UCSD-AML1 (cell line): ENCODE measurements around the gene RYR3.

Experiments
- DNase-seq: peaks from one replicate; lab custom pipeline; 2025; ENCODE audit not compliant: unreplicated experiment; lab: John Stamatoyannopoulos, UW

RYR3 gene

DNA sequence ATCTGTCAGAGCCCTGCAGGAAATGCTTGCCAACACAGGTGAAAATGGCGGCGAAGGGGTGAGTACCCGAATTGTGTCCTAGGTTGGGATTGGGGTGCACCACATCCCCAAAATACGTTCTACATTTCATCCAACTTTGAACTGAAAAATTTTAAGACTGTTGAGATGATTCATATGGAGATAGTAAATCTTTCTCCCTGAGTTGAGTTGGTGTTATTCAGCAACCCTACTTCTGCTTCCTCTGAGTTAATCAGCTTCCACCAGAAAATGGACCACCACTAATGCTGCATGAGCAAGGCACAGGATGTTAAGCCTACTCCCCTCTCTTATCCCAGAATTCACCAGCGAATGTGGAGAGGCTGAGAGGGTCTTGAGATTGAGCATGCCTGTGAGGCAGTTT lies 192.9 kb downstream of the RYR3 start:
- no peak for DNase-seq

DNA sequence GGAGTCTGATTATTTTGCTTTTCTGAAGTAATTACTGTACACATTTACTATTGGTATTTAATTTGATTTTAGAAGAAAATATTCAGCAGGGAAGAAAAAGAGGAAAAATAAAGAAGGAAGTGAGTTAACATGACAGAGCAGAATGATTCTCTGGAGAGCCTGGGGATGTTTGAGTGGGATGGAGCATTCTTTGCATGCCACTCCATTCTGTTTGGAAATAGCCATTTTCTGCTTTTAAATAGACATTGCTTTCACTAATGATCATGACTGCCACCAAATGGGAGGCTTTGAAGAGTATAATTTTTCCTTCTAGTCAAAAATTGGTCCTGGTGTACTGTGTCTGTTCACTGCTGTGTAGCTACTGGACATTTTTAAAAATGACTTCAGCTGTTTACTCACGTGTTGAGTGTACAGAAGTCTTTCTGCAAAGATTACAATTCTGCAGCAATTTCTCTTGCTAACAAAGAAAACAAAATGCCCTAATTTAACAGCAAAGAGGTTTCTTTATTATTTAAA lies 196.1 kb downstream of the RYR3 start:
- DNase-seq: no peak

DNA sequence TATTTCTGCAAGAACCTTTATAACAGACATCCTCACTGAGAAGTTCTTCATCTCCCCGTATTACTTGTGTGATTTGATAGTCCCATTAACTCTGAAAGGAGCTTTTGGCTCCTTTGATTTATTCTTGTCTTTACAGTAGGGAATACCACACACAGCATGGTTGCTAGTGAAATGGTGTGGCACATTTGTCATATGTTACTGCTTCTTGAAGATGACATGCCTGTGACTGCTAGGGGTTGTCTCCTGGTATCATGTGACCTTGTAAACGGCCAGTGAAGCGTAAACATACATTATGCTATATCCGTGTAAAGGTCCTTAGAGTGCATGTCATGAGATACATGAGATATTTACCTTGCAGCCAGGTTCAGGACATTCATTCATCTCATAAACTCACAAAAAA lies 197.9 kb downstream of the RYR3 start:
- no peak for DNase-seq

DNA sequence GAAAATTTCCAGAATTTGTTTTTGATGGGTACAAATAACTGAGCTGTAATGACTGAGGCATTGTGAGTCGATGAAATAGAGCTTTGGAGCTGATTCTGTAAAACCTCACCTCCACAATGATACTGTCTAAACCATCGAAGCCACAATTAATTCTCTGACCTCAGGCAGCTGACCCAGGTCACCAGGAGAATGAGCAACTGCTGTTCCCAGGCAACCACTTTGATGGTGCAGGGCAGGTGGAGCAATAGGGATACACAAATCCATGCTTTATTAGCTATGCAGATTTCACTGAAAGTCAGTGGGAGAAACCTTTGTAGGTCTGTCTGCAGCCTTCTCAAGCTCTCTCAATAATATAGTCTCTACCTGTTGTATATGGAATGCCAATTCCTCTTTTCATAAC lies 204.4 kb downstream of the RYR3 start:
- DNase-seq: no peak

DNA sequence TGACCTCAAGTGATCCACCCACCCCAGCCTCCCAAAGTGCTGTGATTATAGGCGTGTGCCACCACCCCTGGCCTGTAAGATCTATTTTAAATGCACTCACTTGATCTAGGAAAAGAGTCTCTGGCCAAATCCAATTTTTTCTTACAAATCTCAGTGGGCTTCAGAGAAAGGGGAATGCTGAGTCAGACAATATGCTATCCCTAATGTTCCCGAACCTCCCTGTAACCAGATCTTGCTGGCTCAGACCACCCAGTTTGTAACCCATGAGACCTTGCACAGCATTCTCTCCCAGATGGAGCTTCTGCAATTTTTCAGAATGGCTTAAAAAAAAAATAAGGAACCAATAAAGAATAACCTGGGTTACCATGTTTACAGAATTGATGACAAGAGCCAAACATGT lies 205.8 kb downstream of the RYR3 start:
- no peak for DNase-seq

DNA sequence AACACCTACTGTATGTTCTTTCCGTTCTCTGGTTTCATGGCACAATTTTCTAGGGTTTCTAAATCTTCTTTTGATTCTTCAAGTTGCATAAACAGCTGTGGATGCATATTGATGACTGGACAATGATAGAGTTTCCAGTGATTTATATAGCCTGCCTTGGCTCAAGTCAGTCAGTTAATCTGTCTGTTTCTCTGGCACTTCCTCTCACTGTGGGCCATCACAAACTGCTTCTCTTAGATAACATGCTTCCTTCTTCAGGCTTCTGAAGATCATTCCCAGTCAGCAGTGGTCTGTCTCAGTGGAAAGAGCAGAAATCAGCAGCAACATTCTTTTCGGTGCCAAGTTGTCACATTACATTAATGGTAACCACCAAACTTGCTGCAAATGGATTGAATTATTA lies 207.2 kb downstream of the RYR3 start:
- DNase-seq: no peak

DNA sequence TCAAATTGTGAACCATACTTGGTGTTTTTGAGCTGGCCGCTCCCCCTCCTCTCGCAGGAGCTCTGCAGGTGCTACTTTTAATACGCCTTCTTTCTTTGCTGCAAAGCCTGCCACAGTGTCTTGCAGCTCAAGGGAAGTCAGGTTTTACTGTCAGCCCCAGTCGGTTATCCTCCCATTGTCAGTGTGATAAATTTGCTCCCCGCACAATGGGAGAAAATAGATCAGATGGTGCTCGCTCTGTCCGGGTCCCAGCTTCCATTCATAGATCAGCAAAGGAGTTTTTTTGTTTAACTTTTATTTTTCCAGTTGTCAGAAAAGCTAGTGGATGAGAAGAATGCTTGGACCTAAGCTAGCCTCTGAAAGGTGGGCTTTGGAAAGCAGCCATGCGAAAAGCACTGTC lies 207.7 kb downstream of the RYR3 start:
- no peak for DNase-seq

DNA sequence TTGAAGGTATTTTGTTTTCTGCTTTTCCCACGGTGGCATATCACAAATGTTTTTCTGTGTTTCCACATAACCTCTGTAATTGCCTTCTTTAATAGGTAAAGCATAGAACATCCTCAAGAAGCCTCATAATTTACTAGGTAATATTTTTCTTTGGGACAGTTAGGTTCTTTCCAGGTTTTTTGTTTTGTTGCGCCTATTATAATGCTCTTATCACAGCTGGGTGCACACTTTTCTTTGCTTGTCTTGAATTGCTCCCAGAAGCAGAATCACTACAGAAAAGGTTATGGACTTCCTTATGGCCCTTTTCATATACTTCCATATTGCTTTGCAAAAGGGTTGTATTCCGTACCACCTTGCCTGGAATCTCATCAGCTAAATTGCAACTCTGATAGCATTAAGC lies 213.5 kb downstream of the RYR3 start:
- DNase-seq: no peak

DNA sequence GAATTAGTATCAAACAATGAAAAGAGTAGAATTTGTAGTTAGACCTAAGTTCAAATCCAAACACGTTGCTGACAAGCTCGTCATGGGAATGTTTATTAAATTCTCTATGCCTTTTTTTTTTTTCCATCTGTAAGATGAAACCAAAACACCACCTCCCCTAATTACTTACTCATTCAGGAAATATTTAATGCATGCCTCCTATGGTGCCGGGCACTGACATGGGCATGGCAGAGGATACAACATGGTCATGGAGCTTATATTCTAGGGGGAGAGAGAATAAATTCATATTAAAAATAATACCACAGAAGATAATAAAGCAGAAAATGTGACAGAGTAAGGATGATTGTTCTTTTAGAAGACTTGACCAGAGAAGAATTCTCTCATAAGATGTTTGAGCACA lies 215.8 kb downstream of the RYR3 start:
- no peak for DNase-seq

DNA sequence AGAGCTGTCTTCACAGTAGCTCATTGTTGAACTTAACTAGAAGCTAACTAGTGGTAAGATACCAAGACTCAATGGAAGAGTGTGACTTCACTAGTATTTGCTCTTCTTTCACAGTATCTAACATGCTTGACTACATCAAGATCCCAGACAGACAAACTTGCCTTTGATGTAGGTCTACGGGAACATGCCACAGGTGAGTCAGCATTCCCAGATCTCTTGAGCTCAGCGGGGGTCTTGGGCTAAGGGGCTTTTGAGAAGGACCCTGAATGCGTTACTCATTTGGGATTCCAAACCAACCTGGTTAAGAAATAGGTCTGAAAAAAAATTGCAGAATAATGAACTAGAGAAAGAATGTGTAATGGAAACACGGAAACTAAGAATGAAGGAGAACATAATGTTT lies 222.4 kb downstream of the RYR3 start:
- DNase-seq: no peak

DNA sequence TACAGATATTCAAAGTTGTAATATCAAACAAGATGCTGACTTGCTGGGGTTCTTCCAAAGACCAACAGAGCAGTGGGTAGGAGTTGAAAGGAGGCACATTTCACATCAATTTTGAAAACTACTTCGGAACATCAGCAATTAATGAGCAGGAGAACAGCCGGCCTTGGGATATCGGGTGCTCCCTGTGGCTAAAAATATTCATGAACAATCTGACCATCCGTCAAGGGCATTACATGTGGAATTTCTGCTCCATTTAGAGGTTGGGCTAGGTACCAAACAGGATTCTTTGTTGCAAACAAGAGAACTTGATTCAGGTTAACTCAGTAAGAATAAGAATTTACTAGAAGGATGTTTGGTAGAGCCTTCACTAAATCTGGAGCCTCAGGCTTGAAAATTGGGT lies 223.9 kb downstream of the RYR3 start:
- DNase-seq: no peak

DNA sequence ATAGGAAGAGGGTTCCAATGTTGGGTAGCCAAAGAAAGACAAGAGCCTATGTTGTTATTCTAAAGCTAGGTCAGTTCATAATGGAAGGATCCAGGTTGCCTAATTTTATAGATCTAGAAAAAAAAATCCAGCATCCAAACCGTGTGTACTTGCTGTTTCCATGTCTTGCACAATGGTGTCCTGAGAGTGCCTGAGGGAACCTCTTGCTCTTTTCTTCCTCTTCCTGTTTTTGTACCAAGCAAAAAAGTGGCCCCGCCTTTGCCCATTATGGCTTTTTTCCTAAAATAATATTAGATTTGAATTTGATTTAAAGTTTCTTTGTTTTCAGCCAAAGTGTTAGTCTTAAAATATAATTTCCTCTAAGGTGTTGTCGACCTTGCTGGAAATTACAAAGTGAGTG lies 224.4 kb downstream of the RYR3 start:
- DNase-seq: no peak

DNA sequence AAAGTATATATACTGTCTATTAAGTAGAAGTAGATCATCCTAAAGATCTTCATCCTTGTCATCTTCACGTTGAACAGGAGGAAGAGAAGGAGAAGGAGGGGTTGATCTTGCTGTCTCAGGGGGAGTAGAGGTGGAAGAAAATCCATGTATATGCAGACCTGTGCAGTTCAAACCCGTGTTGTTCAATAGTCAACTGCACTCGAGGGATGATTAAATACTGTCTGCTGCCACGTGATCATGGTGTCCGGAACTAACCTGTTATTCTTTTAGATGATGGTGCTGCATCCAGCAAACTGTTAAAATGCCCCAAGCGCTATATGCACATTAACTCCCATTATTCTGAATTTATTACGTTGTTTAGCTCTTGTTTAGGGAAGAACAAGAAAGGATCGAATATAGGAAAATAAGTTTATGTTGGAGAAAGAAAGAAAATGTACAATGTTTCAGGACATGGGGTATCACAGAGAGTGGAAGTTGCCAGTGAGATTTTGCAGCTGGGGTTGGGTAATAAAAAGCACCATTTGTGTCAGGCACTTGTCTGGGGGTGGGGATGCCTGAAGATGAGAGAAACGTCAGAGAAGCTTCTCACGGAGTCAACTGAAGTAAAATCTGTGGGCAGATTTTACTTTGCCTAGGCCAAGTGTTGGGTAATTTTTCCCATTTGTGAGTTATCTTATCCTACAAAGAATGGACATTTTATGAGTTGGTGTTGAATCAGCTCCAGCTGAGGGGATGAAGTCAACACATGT lies 229.2 kb downstream of the RYR3 start:
- no peak for DNase-seq

DNA sequence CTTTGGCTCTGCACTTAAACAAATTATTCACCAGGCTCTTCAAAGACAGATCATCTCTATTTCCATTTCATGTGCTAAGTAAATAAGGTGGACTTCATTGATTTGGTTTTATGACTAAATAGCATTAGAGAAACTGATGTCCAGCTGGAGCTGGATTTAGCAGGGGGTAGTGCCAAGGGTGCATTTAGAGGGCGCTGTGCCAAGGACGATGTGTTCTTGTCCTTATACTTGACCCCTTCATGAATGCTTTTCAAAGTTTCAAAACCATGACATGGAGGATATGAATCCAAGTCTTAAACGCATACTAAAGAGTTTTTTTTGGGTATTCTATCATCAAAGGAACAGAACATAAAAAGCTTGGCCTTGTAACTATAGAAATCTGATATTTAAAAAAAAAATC lies 233.2 kb downstream of the RYR3 start:
- no peak for DNase-seq

DNA sequence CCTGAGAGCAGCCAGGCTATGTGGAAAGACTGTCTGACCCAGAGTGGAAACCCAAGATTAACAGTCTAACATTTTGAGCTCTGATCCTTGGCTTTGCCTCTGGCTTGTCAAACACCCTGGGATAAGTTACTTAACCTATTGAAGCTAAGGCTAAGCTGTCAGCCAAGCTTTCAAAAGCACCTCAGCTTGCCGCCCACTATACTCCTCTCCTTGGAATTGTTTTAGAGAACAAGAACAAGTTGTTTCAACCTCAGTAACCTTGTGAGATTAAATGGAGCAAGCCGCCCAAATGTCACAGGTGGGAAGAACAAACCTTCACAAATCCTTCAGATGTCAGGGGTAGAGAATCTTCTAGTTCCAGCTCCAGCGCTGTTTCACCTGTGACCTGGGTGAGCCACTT lies 235.1 kb downstream of the RYR3 start:
- DNase-seq: no peak

DNA sequence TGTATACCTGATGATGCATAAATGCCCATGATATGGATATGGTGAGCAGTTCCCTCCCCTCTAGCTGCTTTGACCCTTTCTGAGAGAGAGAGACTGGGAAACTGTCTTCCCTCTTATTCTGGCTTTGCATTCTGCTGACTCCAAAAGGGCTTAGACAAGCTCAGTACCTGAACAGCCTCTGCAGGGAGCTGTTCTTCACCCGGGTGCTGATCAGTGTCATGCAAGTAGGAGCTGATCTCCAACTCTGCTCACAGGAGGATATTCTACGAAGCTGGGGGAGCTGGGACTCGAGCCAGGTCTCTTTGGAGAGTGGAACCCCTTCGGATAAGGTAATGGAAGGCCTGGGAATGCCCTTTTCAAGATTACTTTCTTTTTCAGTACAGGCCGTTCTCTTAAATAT lies 237.1 kb downstream of the RYR3 start:
- DNase-seq: peak; percentile 20

DNA sequence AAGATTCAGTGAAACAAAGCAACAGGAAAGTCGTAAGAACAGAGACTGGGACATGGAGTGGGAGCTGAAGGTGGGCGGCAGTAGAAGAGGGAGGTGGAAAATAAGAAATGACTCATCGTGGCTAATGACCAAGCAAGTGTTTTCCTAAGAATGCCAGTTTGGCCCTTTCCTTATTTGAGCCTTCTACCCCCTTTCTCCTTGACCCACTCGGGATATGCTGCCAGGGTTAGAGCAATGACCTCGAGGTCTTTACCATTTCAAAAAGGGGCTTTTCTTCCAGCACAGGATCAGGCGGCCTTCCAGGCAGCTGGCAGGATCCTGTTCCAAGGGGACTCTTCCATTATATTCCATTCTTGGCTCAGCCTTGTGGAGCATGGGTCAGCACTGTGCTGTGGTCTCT lies 241.1 kb downstream of the RYR3 start:
- DNase-seq: no peak

DNA sequence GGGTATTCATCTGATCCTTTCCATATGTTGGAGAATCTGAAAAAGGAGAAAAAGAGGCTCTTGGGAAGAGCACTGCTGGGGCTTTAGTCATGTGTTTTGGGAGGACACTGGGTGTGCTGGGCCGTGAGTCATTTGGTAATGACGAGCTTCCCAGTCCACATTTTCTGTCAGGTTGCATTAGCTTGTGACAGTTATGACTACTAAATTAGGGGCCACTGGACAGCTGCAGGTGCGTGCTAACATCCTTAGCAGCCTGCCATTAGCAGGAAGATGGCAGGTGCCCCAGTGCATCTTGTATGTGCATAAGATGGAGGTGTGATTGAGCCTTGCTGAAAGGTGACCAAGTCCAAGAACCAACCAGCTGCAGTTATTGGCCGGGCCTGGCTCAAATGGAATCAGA lies 242.4 kb downstream of the RYR3 start:
- DNase-seq: no peak

DNA sequence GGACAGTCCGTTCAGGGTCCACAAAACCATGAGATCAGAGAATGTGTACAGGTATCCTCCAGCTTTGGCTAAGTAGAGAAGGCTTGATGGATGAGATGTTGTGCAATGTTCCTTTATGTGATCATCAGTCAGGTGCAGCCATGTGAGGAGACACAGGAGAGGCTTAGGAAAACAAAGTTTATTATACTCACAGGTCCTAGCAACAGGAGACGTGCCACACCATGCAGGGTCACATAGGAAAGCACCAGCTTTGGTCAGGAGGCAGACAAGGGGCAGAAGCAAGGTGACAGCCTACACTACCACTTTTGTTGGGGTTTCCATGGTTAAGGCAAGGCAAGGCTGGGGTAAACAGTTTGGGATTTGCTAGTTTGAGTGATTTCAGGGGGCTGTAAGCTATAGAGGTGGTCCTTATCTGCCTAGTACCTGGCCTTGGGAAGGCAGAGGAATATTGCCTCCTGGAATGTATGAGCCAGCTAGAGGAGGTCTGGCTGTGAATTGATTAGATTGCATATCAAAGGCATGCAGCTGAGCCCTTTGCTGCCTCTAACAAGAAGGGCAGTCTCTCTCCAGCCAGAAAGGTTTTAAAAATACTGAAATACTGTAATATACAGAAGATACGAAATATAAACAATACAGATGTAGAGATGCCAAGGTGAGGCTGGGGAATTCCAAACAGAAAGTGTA lies 248.6 kb downstream of the RYR3 start:
- DNase-seq: no peak

DNA sequence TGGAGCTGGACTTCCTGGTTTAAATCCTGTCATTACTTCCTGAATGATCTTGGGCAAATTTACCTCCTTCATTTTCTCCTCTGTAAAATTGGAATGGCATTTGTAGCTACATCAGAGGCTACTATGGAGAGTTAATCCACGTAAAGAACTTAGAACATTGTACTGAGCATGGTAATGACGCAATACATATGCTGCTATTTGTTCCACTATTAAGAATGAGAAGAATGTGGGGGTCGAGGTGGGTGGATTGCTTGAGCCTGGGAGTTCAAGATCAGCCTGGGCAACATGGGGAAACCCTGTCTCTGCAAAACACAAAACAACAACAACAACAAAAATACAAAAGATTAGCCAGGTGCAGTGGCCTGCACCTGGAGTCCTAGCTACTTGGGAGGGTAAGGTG lies 250.6 kb downstream of the RYR3 start:
- no peak for DNase-seq

DNA sequence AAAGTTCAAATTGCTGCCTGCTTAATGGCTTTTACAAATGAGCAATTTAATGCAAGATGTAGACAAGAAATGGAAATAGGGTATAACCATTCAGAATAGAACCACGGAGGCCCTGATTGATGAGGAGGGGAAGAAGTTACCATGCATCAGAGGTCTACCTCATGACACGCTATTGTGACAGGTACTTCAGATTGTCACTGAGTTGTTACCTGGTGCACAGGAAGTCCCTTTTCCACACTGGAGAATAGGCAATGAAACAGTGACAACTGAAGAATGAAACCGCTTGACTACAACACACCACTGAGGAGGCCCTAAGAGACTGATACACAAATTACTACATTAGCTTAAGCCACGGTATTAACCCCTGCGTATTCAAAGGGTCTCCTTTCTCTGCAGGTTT lies 251.2 kb downstream of the RYR3 start:
- no peak for DNase-seq

DNA sequence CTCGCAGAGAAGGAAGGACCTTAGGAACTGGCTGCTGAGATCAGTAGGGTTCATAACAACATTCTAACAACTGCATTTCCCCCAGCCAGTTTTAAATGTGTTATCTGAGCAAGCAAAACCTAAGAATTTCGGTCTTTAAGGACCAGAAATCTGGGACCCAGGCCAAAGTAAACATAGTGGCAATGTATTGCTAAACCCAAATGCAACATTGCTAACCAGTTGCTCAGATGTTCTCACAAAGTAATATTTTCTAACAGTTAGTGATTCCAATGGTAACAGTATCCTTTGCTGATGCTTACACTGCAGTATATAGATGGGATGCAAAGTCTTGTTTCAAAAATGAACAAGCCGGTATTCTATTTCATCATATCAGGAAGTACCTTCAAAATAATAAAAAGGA lies 254.3 kb downstream of the RYR3 start:
- no peak for DNase-seq

DNA sequence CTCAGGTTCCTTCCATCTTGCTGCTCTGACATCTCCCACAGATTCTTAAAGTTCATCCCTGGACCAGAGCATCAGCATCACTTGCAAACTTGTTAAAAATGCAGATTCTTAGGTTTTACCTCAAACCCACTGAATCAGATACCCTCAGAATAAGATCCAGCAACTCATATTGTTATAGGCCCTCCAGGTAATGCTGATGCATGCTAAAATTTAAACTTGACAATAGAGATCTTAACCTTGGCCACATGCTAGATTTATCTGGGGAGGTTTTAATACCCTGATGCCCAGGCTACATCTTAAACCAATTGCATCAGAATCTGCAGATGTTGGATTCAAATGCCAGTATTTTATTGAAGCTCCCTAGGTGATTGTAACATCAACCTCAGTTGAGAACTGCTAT lies 256.9 kb downstream of the RYR3 start:
- no peak for DNase-seq
